ENCODE results near the gene CMAS.

DNA sequence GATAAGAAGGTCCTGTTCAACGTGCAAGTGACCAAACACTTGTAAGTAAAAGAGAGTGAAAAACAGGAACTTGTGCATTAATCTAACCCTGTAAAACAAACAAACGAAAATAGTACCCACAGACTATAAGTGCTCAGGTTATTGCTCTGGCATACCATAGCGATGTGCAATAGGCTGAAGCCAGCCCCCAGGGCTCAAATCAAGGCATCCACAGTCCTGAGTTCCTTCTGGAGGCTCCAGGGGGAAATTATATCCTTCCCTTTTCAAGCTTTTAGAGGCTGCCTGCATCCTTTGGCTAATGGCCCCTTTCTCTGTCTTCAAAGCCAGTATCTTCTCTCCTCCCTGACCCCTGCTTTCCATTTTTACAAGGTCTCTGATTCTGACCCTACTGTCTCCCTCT is 8.1 kb upstream of the CMAS start:
- TF ChIP-seq, protein P1, sequence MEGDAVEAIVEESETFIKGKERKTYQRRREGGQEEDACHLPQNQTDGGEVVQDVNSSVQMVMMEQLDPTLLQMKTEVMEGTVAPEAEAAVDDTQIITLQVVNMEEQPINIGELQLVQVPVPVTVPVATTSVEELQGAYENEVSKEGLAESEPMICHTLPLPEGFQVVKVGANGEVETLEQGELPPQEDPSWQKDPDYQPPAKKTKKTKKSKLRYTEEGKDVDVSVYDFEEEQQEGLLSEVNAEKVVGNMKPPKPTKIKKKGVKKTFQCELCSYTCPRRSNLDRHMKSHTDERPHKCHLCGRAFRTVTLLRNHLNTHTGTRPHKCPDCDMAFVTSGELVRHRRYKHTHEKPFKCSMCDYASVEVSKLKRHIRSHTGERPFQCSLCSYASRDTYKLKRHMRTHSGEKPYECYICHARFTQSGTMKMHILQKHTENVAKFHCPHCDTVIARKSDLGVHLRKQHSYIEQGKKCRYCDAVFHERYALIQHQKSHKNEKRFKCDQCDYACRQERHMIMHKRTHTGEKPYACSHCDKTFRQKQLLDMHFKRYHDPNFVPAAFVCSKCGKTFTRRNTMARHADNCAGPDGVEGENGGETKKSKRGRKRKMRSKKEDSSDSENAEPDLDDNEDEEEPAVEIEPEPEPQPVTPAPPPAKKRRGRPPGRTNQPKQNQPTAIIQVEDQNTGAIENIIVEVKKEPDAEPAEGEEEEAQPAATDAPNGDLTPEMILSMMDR (conservative IDR thresholded peaks at IDR 0.05 in 1 of 2, IDR thresholded peaks at IDR 0.05 in 1 of 2; ENCODE audit: low read depth in 1 of 2, low read length in 2 of 2), result no peak
- no peak for TF ChIP-seq EZH2 (IDR thresholded peaks at IDR 0.05; ENCODE audit: low read length, missing control alignments)
